NCI-H1417 (cell line): ENCODE results near the gene MAP2K3.
A peak's percentile ranks its signal among the peaks of the same experiment; 100 is the strongest.

Experiments
- DNase-seq, 3 experiments: peaks; one replicate each; lab custom pipeline; 2025; lab: John Stamatoyannopoulos, UW

MAP2K3 gene

GRCh38 chr17:21351366-21352065, 67.0 kb downstream of the MAP2K3 start:
- DNase-seq, result no peak

DNA sequence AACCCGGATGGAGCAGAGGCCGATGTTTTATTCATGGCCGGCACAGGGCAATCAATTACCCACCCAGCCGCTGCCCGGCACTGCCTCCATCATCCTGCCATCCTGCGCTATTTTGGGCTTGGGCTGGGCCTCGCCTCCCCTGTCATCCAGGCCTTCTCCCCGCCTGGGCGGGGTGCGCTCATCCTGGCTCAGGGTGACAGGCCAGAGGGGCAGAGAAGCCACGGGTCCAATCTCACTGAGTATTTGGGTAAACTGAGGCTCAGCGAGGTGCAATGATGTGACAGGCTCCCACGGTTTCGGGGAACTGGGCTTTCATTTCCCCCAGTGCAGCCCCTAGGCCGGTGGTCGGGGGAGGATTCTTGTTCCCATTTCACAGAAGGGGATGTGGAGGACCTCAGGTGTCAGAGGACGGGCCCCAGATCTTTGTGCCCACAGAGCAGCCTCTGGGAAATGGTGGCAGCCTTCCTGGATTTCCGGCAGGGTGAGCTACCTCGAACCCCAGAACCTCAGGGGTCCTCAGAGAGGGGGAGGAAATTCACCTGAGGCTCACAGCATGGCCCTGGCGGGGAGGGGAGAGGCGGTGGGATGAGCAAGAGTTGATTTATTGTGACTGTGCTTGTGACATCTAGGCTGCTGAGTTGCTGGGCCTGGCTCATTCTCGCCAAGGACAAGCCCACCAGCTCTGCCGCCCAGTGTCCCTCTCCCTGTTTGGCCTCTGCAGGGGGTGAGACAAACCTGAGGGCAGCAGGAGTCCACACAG, 67.9 kb downstream of the MAP2K3 start:
- DNase-seq, result no peak

DNA sequence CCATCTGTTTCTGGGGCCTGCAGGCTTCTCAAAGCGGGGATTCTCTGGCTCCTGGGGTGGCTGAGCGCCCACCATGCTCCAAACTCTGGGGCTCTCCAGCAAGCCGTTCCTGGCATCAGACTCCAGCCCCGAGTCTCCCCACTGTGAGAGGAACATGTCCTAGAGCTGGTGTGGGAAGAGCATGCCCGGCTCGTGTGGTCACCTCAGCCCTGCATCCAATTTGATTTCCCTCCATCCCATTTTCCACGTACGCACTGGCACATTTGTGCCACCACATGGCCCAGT, 68.4 kb downstream of the MAP2K3 start:
- no peak for DNase-seq

DNA sequence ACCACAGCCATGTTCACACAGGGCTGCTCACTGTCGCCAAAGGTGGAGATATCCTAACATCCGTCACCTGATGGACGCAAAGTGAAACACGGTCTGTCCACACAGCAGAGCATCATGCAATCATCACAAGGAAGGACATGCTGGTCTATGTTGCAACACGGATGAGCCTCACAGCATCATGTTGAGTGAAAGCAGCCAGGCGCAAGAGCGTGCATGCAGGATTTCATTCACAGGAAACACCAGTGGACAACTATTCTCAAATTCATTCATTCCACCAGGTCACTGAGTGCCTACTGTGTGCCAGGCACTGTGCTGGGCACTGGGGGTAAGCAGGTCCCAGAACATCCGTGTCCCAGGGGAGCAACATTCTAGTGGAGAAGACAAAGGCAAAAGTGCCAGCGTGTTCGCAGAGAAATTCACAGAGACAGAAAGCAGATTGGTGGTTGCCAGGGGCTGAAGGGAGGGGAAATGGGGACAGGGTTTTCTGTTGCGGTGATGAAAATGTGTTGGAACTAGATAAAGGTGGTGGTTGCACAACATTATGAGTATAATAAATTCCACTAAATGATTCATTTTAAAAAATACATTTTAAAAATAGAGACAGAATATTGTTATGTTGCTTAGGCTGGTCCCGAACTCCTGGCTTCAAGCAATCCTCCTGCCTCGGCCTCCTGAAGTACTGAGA, 69.0 kb downstream of the MAP2K3 start:
- no peak for DNase-seq

DNA sequence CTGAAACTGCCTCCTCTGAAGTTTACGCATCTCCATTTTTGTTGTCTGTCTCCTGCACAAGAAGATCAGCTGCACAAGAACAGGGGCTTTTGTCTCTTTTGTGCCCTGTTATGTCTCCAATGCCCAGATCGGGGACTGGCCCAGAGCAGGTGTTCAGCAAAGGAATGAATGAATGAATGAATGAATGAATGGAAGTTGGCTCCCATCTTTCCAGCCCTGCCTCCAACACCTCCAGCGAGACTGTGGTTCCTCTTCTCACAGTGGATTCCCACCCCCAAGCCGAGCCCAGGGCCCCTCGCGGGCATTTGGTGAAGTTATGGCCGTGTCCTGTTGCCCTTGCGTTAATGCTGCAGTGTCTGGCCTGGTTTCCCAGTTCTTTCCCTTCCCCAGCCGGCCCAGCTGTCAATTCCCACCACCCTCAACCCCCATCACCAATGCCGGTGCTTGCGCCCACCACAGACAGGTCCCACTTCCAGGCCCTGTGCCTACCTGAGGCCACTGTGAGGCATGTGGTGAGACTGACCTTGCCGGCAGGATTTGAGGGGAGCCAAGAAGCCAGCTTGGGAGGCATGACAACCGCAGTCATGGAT, 70.4 kb downstream of the MAP2K3 start:
- no peak for DNase-seq

DNA sequence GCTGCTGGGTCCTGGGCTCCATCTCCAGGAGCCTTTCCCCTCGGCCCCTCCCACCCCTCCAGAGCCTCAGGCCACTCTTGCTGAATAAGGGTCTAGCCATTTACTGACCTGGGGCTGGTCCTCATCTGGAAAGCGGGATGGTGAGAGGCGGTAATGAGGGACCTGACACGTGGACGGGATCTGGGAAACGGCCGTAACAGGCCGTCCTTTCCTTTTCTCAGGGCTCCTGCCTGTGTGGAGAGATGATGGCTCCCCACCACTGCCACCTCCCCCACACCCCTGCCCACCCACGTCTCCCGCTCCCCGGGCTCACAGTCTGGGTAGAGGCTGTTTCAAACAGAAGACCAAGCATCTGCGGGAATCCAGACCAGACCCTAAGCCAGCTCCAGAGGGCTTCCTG, 71.1 kb downstream of the MAP2K3 start:
- no peak for DNase-seq

DNA sequence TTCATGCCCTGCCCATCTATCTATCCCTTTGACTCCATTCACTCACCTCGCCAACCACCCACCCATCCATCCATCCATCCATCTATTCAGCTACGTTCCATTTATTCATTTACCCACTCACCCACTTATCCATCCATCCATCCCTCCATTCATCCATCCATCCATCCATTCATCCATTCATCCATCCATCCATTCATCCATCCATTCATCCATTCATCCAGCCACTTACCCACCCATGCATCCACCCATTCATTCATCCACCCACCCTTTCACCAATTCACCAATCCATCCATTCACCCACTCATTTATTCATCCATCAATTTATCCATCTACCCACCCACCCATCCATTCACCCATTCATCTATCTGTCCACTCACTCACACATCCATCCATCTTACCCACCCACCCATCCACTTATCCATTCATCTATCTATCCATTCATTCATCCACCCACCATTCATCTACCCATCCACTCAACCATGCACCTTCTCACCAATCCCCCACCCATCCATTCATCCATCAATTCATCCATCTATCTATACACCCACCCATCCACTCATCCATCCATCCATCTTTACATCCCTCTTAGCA, 72.1 kb downstream of the MAP2K3 start:
- no peak for DNase-seq

GRCh38 chr17:21357281-21357680, 72.8 kb downstream of the MAP2K3 start:
- no peak for DNase-seq

GRCh38 chr17:21357696-21358656, 73.5 kb downstream of the MAP2K3 start:
- peak in 1 of 3 experiments; percentile 26 for DNase-seq

- no peak for DNase-seq
These were observed 74.4 kb downstream of the MAP2K3 start for GRCh38 chr17:21358682-21359482.

DNA sequence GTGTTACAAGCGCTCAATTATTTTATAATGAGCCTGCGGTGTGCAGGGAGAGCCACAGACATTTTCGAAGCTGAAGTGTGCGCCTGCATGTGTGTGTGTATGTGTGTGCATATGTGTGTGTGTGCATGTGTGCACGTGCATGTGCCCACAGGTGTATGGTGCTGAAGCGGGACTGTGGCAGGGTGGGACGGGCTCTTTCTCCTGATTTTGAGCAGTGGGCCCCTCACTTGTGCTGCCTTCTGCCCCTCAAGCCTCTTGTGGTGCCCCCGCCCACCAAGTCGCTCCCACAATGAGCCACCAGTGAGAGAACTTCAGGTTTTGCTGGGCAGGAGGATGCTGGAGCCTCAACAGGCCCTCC, 75.0 kb downstream of the MAP2K3 start:
- DNase-seq, result no peak

GRCh38 chr17:21360048-21360447, 75.5 kb downstream of the MAP2K3 start:
- DNase-seq, result peak in 1 of 3 experiments; percentile 1

DNA sequence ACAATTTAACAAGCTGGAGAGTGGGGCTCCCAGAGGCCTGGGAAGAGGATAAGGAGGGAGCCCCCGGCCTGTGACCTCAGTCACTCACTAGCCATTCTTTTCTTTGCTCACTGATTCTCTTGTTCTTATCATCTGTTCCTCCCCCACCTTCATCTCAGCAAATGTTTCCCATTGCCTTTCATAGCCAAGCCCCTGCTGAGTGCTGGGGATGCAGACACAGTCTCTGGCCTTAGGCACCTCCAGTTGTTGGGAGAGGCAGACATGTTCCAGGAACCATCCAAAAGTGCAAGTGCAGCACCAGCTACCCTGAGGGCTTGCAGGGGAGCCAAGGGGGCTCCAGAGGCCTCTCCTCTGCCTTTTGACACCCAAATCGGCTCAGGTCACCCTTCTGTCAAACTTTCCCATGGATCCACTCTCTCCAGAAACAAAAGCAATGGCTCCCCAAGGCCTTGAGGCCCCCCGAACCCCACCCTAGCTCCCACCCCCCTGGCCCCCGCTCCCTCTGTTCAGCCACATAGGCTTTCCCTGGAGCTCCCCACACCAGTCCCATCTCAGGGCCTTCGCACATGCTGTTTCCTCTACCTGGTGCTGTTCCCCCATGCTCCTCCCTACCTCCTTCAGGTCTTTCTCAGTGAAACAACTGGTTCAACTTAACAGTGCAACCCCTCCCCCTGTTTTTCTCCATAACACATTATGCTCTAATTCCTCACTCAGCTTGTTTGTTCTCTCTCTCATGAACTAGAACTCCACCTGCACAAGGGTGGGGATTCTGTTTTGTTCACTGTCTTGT, 76.7 kb downstream of the MAP2K3 start:
- DNase-seq, result no peak

DNA sequence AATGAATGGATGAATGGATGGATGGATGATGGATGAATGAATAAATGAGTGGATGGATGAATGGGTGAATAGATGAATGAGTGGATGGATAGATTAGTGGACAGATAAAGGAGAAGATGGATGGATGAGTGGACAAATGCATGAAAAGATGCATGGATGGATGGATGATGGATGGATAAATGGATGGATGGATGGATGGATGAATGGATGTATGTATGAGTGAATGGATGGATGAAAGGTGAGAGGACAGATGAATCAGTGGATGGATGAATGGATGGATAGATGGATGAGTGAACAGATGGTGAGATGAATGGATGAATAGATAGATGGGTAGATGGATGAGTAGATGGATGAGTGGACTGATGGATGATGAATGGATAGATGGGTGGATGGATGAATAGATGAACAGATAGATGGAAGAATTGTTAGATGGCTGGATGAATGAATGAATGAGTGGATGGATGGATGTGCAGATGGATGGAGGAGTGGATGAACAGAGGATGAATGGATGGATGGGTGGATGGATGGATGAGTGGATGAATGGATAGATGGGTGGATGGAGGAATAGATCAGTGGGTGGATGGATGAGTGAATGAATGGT, 77.9 kb downstream of the MAP2K3 start:
- no peak for DNase-seq

- DNase-seq, result no peak
These were observed 79.5 kb downstream of the MAP2K3 start for GRCh38 chr17:21363776-21364642.
